ENCODE results near the gene PKIB.
"Not testable (repeated sequence)": the region's sequence is repeated elsewhere in the genome, so short reads cannot be mapped to it uniquely, and the experiment has no call there.

DNA sequence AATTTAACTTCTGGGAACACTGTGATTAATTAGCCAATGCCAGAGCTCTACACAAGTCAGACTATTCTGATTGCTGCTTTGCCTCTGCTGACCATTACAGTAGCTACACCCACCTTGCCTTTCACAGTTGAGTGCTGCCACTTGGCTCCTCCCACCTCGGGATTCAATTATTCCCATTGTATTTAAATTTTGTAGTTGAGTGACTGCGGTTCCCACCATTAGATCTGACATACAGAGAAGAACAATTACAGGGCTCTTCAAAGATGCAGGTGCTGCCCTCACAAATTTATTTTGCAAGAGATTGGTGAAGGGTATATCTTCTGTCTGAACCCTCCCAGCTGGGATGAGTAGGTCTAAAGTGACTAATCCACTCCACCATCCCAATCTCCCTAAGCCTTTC, 11.9 kb upstream of the PKIB start:
- TF ChIP-seq EP300, CTCF (IDR thresholded peaks at IDR 0.05): not testable (repeated sequence)
